H54 (cell line): ENCODE results near the gene LRP6.

Source experiments
- DNase-seq: peaks from one replicate; pipeline ENCODE4 v3.0.0; 2011; ENCODE audit warnings: low spot score, mixed read lengths; ENCODE audit not compliant: insufficient read length
- FAIRE-seq: peaks from 3 replicates; lab custom pipeline; 2011; peaks lifted over from hg19 to GRCh38; lab: Jason Lieb, UNC
- POLR2A ChIP-seq: IDR thresholded peaks from 2 replicates; pipeline ENCODE4 v1.6.1; 2011; ENCODE audit warnings: low read depth, mild to moderate bottlenecking, low read length

LRP6 gene

DNA sequence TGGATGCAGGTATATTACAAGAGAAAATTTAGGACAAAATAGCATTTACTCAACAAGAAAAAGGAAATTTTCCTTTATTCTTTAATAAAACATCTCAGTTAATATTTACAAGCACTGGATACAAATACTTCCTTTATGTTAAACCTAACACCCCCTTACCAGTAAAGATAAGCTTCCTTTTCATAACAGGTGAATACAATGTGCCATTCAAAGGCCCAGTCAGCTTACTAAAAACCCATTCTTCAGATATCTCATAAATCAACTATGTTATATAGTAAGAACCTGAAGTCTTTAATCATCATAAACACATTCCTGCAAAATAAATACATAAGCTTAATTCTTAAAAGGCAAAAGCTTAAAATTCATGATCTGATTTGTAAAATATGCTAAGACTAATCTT, 52.6 kb downstream of the LRP6 start:
- no peak for TF ChIP-seq POLR2A
- DNase-seq: no peak

DNA sequence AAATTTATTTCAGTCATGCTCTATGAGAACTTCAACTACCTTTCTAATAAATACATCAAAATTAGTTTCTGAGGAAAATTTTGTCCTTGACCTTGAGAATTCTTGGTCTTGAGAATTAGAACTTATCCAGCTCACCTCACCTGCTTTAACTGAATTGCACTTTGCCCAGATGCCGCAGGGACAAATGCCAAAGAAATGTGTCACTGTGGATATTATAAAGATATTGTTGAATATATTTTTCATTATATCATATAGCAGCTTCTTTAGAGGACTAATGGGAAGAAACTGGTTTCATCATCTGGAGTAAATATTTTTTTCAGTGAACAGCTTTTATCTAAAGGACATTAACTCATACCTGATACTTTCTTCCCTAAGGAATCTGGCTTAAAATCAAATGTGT, 54.1 kb downstream of the LRP6 start:
- FAIRE-seq (no peak), DNase-seq (no peak)
- TF ChIP-seq POLR2A: no peak

More for the DNA sequence above, 52.6 kb downstream of the LRP6 start:
- no peak for FAIRE-seq

DNA sequence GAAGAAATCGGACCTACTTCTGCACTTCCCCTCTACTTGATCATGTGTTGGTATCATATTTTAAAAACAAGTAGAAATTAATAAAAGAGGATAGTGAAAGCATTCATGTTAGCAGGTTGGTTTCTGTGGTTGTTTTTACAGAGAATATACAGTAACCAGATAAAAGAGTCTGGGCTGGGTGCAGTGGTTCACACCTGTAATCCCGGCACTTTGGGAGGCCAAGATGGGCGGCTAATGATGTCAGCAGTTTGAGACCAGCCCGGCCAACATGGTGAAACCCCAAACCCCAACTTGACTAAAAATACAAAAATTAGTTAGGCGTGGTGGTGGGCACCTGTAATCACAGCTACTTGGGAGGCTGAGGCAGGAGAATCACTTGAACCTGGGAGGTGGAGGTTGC, 55.9 kb downstream of the LRP6 start:
- no peak for DNase-seq
- FAIRE-seq: no peak
- TF ChIP-seq POLR2A: no peak

- FAIRE-seq: no peak
- no peak for DNase-seq
- TF ChIP-seq POLR2A: no peak
These were observed 56.4 kb downstream of the LRP6 start for GRCh38 chr12:12210416-12210815.

GRCh38 chr12:12209675-12210074, 57.2 kb downstream of the LRP6 start:
- DNase-seq (no peak), FAIRE-seq (no peak)
- no peak for TF ChIP-seq POLR2A

DNA sequence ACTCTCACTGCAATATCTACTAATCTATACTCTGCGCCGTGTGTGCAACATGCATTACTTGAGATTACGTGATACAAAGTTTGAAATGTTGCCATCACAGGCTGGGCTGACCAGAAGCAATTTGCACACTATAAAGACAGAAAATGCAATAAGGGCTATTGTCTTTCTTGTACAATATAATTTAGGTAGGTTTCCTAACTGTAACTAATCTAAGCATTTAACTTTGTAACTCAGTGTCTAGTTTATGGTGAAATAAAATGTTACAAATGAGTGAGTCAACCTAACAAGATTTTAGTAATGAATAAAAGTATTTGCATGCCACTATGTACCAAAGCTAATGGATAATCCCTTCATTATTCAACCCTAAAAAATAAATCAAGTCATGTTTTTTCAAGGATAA, 57.8 kb downstream of the LRP6 start:
- TF ChIP-seq POLR2A: no peak
- no peak for DNase-seq
- FAIRE-seq: no peak

DNA sequence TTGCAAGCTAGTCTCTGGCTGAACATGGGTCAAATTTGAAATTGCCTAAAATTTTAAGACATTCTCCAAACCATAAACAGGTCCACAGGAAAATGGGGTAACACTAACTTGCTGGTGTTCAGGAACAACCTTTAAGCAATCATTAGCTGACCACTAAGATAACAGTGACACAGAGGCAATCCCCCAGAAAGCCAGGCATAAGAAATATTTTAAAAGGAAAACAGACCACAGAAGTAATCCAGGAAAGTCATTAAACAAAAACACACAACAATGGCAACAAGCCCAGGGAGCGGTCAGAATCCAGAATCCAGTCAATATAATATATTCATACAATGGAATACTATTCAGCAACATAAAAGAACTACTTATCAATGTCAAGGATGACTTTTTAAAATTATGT, 59.1 kb downstream of the LRP6 start:
- DNase-seq (no peak), FAIRE-seq (no peak)

DNA sequence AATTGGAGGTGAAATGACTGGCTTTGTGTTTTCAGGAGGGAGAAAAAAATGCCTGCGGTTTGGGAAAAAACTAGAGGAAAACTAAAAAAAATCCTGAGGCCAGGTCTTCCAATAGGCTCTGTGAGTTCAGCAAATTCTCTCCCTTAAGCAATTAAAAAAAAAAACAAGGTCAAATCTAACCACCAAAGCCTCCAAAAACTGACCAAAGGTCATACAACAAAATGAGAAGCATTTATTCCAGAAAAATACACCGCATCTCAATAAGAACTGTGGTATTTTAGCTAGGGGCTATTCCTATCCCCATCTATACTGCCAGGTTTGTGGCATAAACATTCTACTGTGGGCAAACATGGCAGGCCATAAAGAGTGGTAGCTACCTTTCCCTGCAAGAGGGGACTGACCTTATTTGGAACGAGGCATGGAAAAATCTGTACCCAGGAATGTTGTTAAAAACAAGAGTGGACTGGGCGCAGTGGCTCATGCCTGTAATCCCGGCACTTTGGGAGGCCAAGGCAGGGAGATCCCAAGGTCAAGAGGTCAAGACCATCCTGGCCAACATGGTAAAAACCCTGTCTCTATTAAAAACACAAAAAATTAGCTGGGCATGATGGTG, 60.0 kb downstream of the LRP6 start:
- FAIRE-seq: no peak
- no peak for DNase-seq
- TF ChIP-seq POLR2A: no peak

More for the DNA sequence above, 59.1 kb downstream of the LRP6 start:
- no peak for TF ChIP-seq POLR2A

- no peak for TF ChIP-seq POLR2A
- DNase-seq (no peak), FAIRE-seq (no peak)
These were observed 64.1 kb downstream of the LRP6 start for GRCh38 chr12:12202747-12203146.

GRCh38 chr12:12202105-12202504, 64.7 kb downstream of the LRP6 start:
- DNase-seq (no peak), FAIRE-seq (no peak)
- TF ChIP-seq POLR2A: no peak

DNA sequence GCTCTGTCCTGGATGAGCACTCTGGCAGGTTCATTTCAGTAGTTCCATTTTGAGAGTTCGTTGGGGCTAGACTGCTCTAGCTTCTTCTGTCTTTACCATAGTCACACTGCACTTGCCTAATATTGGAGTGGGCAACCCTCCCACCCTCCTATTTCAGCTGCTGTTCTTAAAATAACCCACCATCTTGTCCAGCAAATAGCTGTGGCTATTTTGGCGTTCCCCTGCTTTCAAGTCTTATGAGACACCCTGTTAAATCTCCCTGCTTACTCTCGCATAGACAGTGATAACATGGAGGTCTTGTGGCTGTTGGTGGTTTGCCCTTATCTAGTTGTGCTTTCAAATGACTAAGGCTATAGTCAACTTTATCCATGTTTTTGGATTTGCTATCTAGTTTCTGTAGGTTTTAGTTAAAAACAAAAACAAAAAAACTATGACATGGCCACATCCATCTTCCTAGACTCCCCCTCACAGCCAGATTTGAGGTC, 65.5 kb downstream of the LRP6 start:
- FAIRE-seq: no peak
- TF ChIP-seq POLR2A: no peak
- no peak for DNase-seq

DNA sequence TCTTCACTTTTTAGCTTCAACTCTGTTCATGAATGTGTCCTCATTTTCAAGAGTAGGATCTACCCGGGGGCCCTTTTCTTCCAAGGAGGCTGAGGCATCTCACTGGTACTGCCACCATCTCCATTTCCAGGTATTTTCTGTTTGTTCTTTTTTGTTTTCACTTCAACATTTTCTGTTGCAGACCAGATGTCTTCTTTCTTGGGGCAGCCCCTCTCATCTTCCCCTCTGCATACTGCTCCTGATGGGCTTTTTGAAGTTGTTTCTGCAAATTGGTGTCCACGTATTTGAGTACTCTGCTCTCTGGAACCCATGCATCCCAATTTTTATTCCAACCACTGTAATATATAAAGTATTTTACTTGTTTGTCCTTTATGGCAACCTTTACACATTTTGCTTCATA, 66.5 kb downstream of the LRP6 start:
- DNase-seq: no peak
- no peak for TF ChIP-seq POLR2A
- no peak for FAIRE-seq

DNA sequence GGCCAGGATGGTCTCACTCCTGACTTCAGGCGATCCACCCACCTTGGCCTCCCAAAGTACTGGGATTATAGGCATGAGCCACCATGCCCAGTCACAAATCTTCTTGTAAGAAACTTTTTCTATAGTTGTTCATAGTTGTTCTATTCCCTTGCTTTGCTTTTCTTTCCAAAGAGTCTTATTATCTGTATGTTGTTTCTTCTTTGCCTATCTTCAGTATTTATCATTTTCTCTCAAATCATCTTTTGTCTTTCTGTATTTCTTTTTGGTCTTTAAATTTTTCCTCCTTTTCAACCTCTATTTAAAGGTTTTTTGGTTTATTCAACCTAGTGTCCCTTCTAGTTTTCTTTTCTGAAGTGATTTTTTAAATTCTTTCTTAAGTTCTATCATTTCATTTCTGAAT, 68.7 kb downstream of the LRP6 start:
- DNase-seq (no peak), FAIRE-seq (no peak)
- TF ChIP-seq POLR2A: no peak

DNA sequence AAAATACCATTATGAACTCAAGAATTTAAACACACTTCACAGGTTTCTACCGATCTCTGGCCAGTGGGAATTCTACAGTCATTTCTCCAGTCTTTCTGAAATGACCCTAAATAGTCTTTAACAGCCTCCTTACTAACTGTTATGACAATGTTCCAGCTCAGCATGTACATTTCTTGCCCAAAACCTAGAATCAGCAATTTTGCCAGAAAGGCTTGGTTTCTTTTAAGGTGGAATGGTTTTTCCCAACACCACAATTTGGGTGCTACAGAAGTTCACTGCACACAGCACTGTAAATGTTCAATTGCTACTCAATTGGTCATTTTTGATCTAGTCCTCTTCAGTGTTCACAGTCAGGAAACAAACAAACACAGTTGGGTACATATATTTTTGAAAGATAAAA, 69.7 kb downstream of the LRP6 start:
- no peak for TF ChIP-seq POLR2A

DNA sequence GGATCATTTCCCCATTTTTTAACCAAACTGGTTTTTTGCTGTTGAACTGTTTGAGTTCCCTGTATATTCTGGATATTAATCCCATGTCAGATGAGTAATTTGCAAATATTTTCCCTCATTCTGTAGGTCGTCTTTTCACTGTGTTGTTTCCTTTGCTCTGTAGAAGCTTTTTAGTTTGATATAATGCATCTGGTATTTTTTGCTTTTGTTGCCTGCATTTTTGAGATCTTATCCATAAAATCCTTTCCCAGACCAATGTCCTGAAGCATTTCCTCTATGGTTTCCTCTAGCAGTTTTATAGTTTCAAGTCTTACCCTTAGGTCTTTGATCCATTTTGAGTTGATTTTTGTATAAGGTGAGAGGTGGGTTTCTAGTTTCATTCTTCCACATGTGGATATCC, 71.3 kb downstream of the LRP6 start:
- TF ChIP-seq POLR2A: no peak
- FAIRE-seq (no peak), DNase-seq (no peak)

More for the DNA sequence above, 69.7 kb downstream of the LRP6 start:
- FAIRE-seq (no peak), DNase-seq (no peak)
